SHP77 treated with DMSO at 0.1 percent for 48 hours (cell line): Measurements from ENCODE around the gene HDDC3.

Source experiments
- DNase-seq: peaks from one replicate; lab custom pipeline; 2025; lab: John Stamatoyannopoulos, UW

The HDDC3 gene

GRCh38 chr15:90953947-90954711 is 21.8 kb upstream of the HDDC3 start:
- DNase-seq = no peak

GRCh38 chr15:90952901-90953677 is 20.7 kb upstream of the HDDC3 start:
- no peak for DNase-seq

- no peak for DNase-seq
Observed at GRCh38 chr15:90950676-90951075, 18.3 kb upstream of the HDDC3 start.

GRCh38 chr15:90949979-90950675 is 17.8 kb upstream of the HDDC3 start:
- DNase-seq = no peak

- no peak for DNase-seq
Observed at GRCh38 chr15:90948506-90948905, 16.2 kb upstream of the HDDC3 start.

- DNase-seq = no peak
Observed at GRCh38 chr15:90947577-90948357, 15.4 kb upstream of the HDDC3 start.

- no peak for DNase-seq
Observed at GRCh38 chr15:90946941-90947576, 14.7 kb upstream of the HDDC3 start.

GRCh38 chr15:90946538-90946937 is 14.2 kb upstream of the HDDC3 start:
- DNase-seq = no peak

- DNase-seq = no peak
Observed at GRCh38 chr15:90945091-90945490, 12.7 kb upstream of the HDDC3 start.

- DNase-seq = no peak
Observed at GRCh38 chr15:90942354-90943120, 10.2 kb upstream of the HDDC3 start.

GRCh38 chr15:90941038-90941437 is 8.7 kb upstream of the HDDC3 start:
- no peak for DNase-seq

- DNase-seq = no peak
Observed at GRCh38 chr15:90939756-90940155, 7.4 kb upstream of the HDDC3 start.

- DNase-seq = no peak
Observed at GRCh38 chr15:90938261-90938660, 5.9 kb upstream of the HDDC3 start.

GRCh38 chr15:90936823-90937222 is 4.5 kb upstream of the HDDC3 start:
- no peak for DNase-seq

- peak; percentile 62 for DNase-seq
Observed at GRCh38 chr15:90934949-90935751, 2.8 kb upstream of the HDDC3 start, which contains the start of gene UNC45A. Gene UNC45A, plus strand, starts transcription at chr15:90935285. Its CDS starts 40 bp downstream, at chr15:90935325.

- DNase-seq = peak; percentile 79
Observed at GRCh38 chr15:90934256-90934948, 2.1 kb upstream of the HDDC3 start.

GRCh38 chr15:90933301-90933700 is 952 bp upstream of the HDDC3 start:
- no peak for DNase-seq

GRCh38 chr15:90932660-90932991 is 277 bp upstream of the HDDC3 start:
- DNase-seq = no peak

- DNase-seq = no peak
Observed at GRCh38 chr15:90931575-90931827, 848 bp downstream of the HDDC3 start.
